ENCODE data around the gene UCK1.

UCK1 gene

GRCh38 chr9:131491001-131491710 lies 39.9 kb downstream of the UCK1 start:
- peaks cover 100% of the 10 kb centered on the region for H3K36me3 ChIP-seq (ENCODE audit: insufficient read depth, low read length)
- no peak overlapping the region for H2AFZ ChIP-seq (ENCODE audit: low read length)
- peaks cover 2% of the 10 kb centered on the region for H4K20me1 ChIP-seq (ENCODE audit: insufficient read depth, low read length, poor library complexity, severe bottlenecking)
- H3K4me1 ChIP-seq (ENCODE audit: insufficient read depth, low read length, poor library complexity, severe bottlenecking), result no peaks in the 10 kb centered on the region
- no peaks in the 10 kb centered on the region for H3K9me2 ChIP-seq (replicated peaks; ENCODE audit: low read depth, low read length)
- TF ChIP-seq EZH2phosphoT487 (IDR thresholded peaks at IDR 0.05; ENCODE audit: borderline replicate concordance), result no peak
- TF ChIP-seq CTCF (conservative IDR thresholded peaks at IDR 0.05; ENCODE audit: low read length), result no peak
- H3K9ac ChIP-seq (ENCODE audit: low read depth, low read length, poor library complexity, severe bottlenecking), result no peak overlapping the region
- H3F3A ChIP-seq (ENCODE audit: low read depth), result no peaks in the 10 kb centered on the region
- no peak overlapping the region for H3K4me3 ChIP-seq (ENCODE audit: low read length, poor library complexity, severe bottlenecking)
- no peaks in the 10 kb centered on the region for H3K9me3 ChIP-seq (ENCODE audit: insufficient read depth, low read depth, low read length)
- H3K79me2 ChIP-seq (ENCODE audit: insufficient read depth, low read length), result no peaks in the 10 kb centered on the region
- no peak overlapping the region for H3K4me2 ChIP-seq (ENCODE audit: low read depth, low read length, poor library complexity, severe bottlenecking)
- H3K27me3 ChIP-seq (ENCODE audit: insufficient read depth, low read length, poor library complexity, severe bottlenecking), result no peaks in the 10 kb centered on the region

GRCh38 chr9:131490514-131490913 lies 40.5 kb downstream of the UCK1 start:
- H3F3A ChIP-seq (ENCODE audit: low read depth), result no peaks in the 10 kb centered on the region
- H3K27me3 ChIP-seq (ENCODE audit: insufficient read depth, low read length, poor library complexity, severe bottlenecking), result no peaks in the 10 kb centered on the region
- no peak overlapping the region for H2AFZ ChIP-seq (ENCODE audit: low read length)
- peaks cover 2% of the 10 kb centered on the region for H4K20me1 ChIP-seq (ENCODE audit: insufficient read depth, low read length, poor library complexity, severe bottlenecking)
- no peak overlapping the region for H3K9ac ChIP-seq (ENCODE audit: low read depth, low read length, poor library complexity, severe bottlenecking)
- no peak for TF ChIP-seq EZH2phosphoT487 (IDR thresholded peaks at IDR 0.05; ENCODE audit: borderline replicate concordance)
- TF ChIP-seq CTCF (conservative IDR thresholded peaks at IDR 0.05; ENCODE audit: low read length), result no peak
- H3K9me3 ChIP-seq (ENCODE audit: insufficient read depth, low read depth, low read length), result no peaks in the 10 kb centered on the region
- H3K36me3 ChIP-seq (ENCODE audit: insufficient read depth, low read length), result peaks cover 100% of the 10 kb centered on the region
- H3K9me2 ChIP-seq (replicated peaks; ENCODE audit: low read depth, low read length), result no peaks in the 10 kb centered on the region
- H3K4me3 ChIP-seq (ENCODE audit: low read length, poor library complexity, severe bottlenecking), result no peak overlapping the region
- no peaks in the 10 kb centered on the region for H3K79me2 ChIP-seq (ENCODE audit: insufficient read depth, low read length)
- H3K4me1 ChIP-seq (ENCODE audit: insufficient read depth, low read length, poor library complexity, severe bottlenecking), result no peaks in the 10 kb centered on the region
- no peak overlapping the region for H3K4me2 ChIP-seq (ENCODE audit: low read depth, low read length, poor library complexity, severe bottlenecking)

- Histone ChIP-seq H3K36me3 (ENCODE audit: insufficient read depth, low read length) (peaks cover 100% of the 10 kb centered on the region), H3K4me2 (ENCODE audit: low read depth, low read length, poor library complexity, severe bottlenecking) (no peak overlapping the region), H3K27me3 (ENCODE audit: insufficient read depth, low read length, poor library complexity, severe bottlenecking) (no peaks in the 10 kb centered on the region), H3K79me2 (ENCODE audit: insufficient read depth, low read length) (no peaks in the 10 kb centered on the region), H4K20me1 (ENCODE audit: insufficient read depth, low read length, poor library complexity, severe bottlenecking) (peaks cover 6% of the 10 kb centered on the region), H3K9ac (ENCODE audit: low read depth, low read length, poor library complexity, severe bottlenecking) (no peak overlapping the region), H3F3A (ENCODE audit: low read depth) (no peaks in the 10 kb centered on the region), H3K9me2 (replicated peaks; ENCODE audit: low read depth, low read length) (no peaks in the 10 kb centered on the region), H3K4me1 (ENCODE audit: insufficient read depth, low read length, poor library complexity, severe bottlenecking) (no peaks in the 10 kb centered on the region), H3K9me3 (ENCODE audit: insufficient read depth, low read depth, low read length) (no peaks in the 10 kb centered on the region), H3K4me3 (ENCODE audit: low read length, poor library complexity, severe bottlenecking) (no peak overlapping the region), H2AFZ (ENCODE audit: low read length) (no peak overlapping the region)
- no peak for TF ChIP-seq EZH2phosphoT487 (IDR thresholded peaks at IDR 0.05; ENCODE audit: borderline replicate concordance)
- no peak for TF ChIP-seq CTCF (conservative IDR thresholded peaks at IDR 0.05; ENCODE audit: low read length)
These were observed 43.4 kb downstream of the UCK1 start for GRCh38 chr9:131487621-131488031.
